Measurements from ENCODE around the gene ARHGEF3. TPM values are rescaled to one million over a fixed set of nuclear protein-coding genes. Genes with fewer than 3 reads are reported as not detected.

ARHGEF3 gene
- polyA plus RNA-seq, 1 experiment, result 2.1 TPM

GRCh38 chr3:56780936-56781335 lies 20.8 kb downstream of the ARHGEF3 start:
- Histone ChIP-seq H3K27me3 (ENCODE audit: control insufficient read depth, insufficient read depth, low read length) (peaks cover 2% of the 10 kb centered on the region; the same call in 1 of the 2 replicates), H3K36me3 (ENCODE audit: control insufficient read depth, insufficient read depth, low read length) (no peaks in the 10 kb centered on the region), H3K4me3 (ENCODE audit: low read depth, low read length) (no peak overlapping the region)
- no peak for DNase-seq (ENCODE audit: low read depth)
- ChIA-PET POLR2A (no interaction called here), CTCF (interaction anchor here (2.5 kb wide), 1 partner anchor 19 kb away, joined by 8 read pairs; no protein-coding TSS in a partner anchor)
- TF ChIP-seq CTCF (IDR thresholded peaks at IDR 0.05; ENCODE audit: insufficient read depth, low read depth, low read length), result no peak

- ChIA-PET CTCF (interaction anchor here (1.1 to 3.0 kb wide), 2 partner anchors 12 to 20 kb away, joined by 3 to 12 read pairs; no protein-coding TSS in a partner anchor), POLR2A (no interaction called here)
- TF ChIP-seq CTCF (IDR thresholded peaks at IDR 0.05; ENCODE audit: insufficient read depth, low read depth, low read length), result no peak
- DNase-seq (ENCODE audit: low read depth), result no peak
- no peaks in the 10 kb centered on the region for H3K36me3 ChIP-seq (ENCODE audit: control insufficient read depth, insufficient read depth, low read length)
- H3K4me3 ChIP-seq (ENCODE audit: low read depth, low read length), result no peak overlapping the region
- H3K27me3 ChIP-seq (ENCODE audit: control insufficient read depth, insufficient read depth, low read length), result peaks cover 2% of the 10 kb centered on the region; the same call in 1 of the 2 replicates
These were observed 22.9 kb downstream of the ARHGEF3 start for GRCh38 chr3:56778893-56779292.

- TF ChIP-seq CTCF (IDR thresholded peaks at IDR 0.05; ENCODE audit: insufficient read depth, low read depth, low read length), result no peak
- POLR2A ChIA-PET, result no interaction called here
- peaks cover 2% of the 10 kb centered on the region; the same call in 1 of the 2 replicates for H3K27me3 ChIP-seq (ENCODE audit: control insufficient read depth, insufficient read depth, low read length)
- H3K4me3 ChIP-seq (ENCODE audit: low read depth, low read length), result no peak overlapping the region
- no peak for DNase-seq (ENCODE audit: low read depth)
- no peaks in the 10 kb centered on the region for H3K36me3 ChIP-seq (ENCODE audit: control insufficient read depth, insufficient read depth, low read length)
- CTCF ChIA-PET, result no interaction called here
These were observed 25.2 kb downstream of the ARHGEF3 start for GRCh38 chr3:56776556-56776950.

- H3K27me3 ChIP-seq (ENCODE audit: control insufficient read depth, insufficient read depth, low read length), result peaks cover 2% of the 10 kb centered on the region; the same call in 1 of the 2 replicates
- H3K36me3 ChIP-seq (ENCODE audit: control insufficient read depth, insufficient read depth, low read length), result no peaks in the 10 kb centered on the region
- ChIA-PET POLR2A (no interaction called here), CTCF (interaction anchor here (0.8 kb wide), 1 partner anchor 220 kb away, joined by 3 read pairs; no protein-coding TSS in a partner anchor)
- no peak for DNase-seq (ENCODE audit: low read depth)
- H3K4me3 ChIP-seq (ENCODE audit: low read depth, low read length), result no peak overlapping the region
- TF ChIP-seq CTCF (IDR thresholded peaks at IDR 0.05; ENCODE audit: insufficient read depth, low read depth, low read length), result no peak
These were observed 25.8 kb downstream of the ARHGEF3 start for GRCh38 chr3:56775838-56776555.

GRCh38 chr3:56775445-56775837 lies 26.3 kb downstream of the ARHGEF3 start:
- ChIA-PET POLR2A (no interaction called here), CTCF (interaction anchor here (0.7 to 0.8 kb wide), 2 partner anchors 24 to 220 kb away, joined by 3 read pairs; no protein-coding TSS in a partner anchor)
- DNase-seq (ENCODE audit: low read depth), result no peak
- TF ChIP-seq CTCF (IDR thresholded peaks at IDR 0.05; ENCODE audit: insufficient read depth, low read depth, low read length), result no peak
- no peak overlapping the region for H3K4me3 ChIP-seq (ENCODE audit: low read depth, low read length)
- no peaks in the 10 kb centered on the region for H3K36me3 ChIP-seq (ENCODE audit: control insufficient read depth, insufficient read depth, low read length)
- H3K27me3 ChIP-seq (ENCODE audit: control insufficient read depth, insufficient read depth, low read length), result peaks cover 2% of the 10 kb centered on the region; the same call in 1 of the 2 replicates
